SKM-1 treated with dmso at 0.1 percent for 144 hours (cell line): Measurements from ENCODE around the gene MAD2L1BP.

Experiments used
- DNase-seq: peaks from one replicate; lab custom pipeline; 2025; ENCODE audit not compliant: unreplicated experiment; lab: John Stamatoyannopoulos, UW

The MAD2L1BP gene

DNA sequence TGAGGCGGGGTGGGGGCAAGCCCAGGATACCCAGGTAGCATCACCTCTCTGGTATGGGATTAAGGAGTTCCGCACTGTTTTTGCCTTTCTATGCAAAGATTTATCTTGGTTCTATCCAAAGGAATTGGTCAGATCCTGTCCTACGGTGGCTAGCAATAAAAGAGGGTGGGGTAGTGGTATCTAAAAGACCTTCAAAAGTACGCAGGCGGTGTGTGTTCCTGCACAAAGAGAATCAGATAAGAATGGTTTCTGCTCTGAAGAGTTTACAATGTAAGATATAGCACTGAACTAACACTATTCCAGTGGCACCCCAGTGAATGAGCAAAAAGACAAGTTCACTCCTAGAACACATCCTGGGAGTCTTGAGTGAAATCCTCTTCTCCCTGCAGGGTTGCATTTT lies 45.7 kb downstream of the MAD2L1BP start:
- DNase-seq = no peak

DNA sequence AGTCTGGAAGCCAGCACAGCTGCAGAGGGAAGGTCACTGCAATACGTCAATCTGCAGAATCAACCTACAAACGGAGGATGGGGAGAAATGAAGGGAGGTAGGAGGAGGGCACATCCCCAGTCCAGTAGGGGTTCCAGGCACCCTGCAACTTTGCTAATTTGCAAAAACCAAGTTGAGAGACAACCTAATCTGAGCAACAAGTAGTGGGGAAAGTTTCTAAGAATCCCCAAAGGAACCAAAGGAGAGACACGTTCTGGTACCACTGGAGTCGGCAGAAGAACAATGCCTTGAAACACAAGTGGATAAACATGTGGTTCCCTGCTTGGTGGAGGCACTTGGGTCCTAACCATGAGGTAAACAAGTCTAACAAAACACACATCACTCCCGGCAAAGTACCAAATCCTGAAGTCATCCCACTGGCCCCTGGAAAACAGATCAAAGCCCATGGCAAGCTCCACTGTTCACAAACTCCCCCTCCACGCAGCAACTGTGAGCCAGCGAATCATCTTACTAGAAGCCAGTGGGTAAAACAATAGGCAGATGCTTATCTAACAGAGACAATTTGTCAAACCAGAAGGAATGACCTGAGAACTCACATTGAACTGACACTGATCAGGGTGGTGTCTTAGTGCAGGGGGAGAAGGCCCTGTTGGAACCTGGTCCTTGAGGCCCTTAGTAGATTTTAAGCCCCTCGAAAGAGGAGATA lies 47.2 kb downstream of the MAD2L1BP start:
- DNase-seq = no peak

DNA sequence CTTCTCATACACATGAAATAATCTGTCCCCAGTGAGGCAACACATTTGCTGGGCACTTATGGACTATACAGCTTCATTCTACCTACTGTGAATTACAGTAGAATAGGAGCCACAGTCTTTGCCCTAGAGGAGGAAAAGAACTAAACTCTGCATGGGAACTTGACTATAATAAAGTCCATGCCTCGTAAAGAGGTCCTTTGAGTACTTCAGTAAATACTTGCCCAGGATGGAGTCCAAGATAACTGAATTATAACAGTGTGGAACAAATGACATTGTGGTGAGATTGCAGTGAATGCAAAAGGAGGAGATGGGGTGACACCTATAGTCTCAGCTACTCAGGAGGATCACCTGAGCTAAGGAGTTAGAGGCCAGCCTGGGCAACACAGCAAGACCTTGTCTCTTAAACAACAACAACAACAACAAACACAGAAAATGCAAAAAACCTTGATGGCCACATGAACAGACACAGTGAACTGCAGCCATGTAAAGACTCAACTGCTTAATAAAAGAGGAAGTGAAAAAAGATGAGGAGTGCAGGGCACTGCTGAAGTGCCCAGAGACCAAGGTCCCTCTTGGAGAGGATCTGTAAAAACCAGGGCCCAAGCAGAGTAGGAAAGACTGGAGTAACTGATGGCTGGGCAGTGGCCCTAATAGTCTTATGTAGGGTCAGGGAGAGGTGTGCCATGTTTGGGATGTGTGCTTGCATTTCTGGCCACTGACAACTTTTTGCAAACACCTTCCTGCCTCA lies 48.2 kb downstream of the MAD2L1BP start:
- DNase-seq = peak; percentile 10

DNA sequence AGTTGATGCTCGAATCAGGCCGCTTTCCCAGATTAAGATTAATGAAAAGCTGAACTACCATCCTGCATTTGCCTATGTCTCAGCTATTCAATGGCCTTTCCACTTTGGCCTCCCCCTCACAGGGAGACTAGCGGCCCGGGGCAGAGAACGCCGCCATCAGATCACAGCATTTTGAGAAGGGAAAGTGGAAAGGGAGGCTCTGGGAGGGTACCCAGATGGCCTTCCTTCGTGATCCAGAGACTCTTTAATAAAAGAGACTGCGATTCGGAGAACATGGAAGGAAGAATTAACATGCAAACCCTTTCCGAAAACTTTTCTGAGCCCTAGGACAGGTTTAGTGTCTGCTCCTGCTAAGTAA lies 51.4 kb downstream of the MAD2L1BP start:
- DNase-seq = no peak

DNA sequence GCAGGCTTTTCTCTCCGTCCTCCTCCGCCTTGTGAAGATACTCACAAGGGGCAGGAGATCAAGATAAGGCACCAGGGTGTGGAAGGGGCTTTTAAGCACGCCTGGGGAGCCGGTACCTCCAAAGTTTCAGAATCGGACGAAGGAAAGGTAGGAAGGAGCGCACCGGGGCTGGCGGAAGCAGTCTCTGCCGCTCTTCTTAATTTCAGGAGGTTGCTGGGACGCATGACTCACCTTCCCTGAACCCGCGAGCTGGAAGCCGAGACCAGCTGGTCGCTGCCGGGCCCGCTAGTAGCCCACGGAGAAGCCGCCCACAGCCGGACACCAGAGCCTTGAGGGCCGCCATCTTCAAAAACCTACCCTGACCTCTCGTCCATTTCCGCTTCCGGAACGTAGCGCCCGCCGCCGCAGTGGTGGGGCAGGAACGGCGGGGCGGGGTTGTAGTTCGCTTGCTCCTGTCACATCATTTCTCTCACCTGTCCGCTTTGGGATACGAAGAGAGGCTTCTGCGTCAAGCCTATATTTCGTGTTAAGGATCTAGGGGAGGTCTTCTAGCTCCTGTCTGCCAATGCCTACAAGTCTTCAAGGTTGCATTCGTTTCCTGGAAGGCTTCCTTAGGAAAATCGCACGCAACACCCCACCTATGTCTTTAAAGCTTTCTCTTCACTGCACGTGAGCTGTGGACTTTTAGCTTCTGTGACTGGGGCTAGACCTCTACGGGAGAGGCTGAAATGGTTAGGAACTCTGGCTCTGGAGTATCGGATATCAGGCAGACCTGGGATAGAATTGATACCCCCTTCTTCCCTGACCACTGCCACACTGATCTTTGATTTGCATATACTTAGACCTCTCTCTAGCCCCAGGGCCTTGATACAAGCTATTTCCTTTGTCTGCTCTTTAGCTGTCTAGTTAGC lies 52.1 kb downstream of the MAD2L1BP start, which contains the start of gene MRPS18A:
MRPS18A (minus strand) TSS at position 355 of the 911 bp plus-strand sequence; CDS start at position 343, 12 bp downstream.
- peak; percentile 72 for DNase-seq

DNA sequence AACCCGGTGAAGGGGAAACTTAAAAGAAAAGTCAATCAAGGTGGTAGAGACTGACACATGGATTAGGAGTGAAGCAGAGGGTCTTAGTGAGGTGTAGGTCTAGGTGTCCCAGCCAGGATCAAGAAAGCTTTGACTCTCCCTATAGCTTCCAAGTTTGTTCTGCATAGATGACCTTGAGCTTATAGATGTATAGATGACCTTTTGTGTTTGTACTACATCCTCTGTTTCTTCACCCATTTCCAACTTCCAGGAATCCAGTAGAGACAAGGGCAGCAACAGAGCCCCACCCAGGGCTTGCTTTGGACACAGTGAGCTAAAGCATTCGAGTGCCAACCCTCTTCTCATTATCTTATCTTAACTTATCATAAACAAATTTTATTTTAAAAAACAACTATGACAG lies 53.8 kb downstream of the MAD2L1BP start:
- no peak for DNase-seq
